Measurements from ENCODE around the gene SAG. TPM values are rescaled to one million over a fixed set of nuclear protein-coding genes. Genes with fewer than 3 reads are reported as not detected.
A peak's percentile ranks its signal among the peaks of the same experiment; 100 is the strongest.

Gene SAG
- total RNA-seq, 2 experiments from 2014 or later = not detected

DNA sequence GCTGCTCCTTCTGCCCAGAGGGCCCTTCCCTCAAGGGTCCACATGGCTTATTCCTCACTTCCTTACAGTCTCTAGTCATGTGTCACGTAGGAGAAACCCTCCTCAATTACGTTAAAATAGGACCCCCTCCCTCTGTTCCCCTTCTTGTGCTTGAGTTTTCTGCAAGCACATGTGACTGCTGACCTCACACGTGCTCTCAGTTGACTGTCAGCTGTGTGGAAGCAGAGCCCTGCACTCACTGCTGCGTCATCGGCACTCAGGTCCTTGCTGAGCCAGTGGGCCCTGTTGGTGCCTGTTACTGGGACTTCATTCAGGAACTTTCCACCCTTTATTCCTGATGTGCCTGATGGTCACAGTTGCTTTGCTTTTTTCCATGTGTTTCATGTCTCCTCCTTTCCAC lies 45.1 kb upstream of the SAG start:
- TF ChIP-seq, protein P1, sequence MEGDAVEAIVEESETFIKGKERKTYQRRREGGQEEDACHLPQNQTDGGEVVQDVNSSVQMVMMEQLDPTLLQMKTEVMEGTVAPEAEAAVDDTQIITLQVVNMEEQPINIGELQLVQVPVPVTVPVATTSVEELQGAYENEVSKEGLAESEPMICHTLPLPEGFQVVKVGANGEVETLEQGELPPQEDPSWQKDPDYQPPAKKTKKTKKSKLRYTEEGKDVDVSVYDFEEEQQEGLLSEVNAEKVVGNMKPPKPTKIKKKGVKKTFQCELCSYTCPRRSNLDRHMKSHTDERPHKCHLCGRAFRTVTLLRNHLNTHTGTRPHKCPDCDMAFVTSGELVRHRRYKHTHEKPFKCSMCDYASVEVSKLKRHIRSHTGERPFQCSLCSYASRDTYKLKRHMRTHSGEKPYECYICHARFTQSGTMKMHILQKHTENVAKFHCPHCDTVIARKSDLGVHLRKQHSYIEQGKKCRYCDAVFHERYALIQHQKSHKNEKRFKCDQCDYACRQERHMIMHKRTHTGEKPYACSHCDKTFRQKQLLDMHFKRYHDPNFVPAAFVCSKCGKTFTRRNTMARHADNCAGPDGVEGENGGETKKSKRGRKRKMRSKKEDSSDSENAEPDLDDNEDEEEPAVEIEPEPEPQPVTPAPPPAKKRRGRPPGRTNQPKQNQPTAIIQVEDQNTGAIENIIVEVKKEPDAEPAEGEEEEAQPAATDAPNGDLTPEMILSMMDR (IDR thresholded peaks at IDR 0.05) = no peak
- H3K4me1 Mint-ChIP-seq (ENCODE audit: low read depth) = peaks cover 54% of the 10 kb centered on the region
- CTCF ChIA-PET = interaction anchor here (6.2 kb wide), 1 partner anchor 9 kb away, joined by 30 read pairs; the partner anchor contains the start of gene ATG16L1
- intact Hi-C loops (cut with micrococcal nuclease) = no loop called here
- POLR2A ChIA-PET = interaction anchor here (1.9 kb wide), 1 partner anchor 8 kb away, joined by 11 read pairs; no protein-coding TSS in a partner anchor
- H3K27me3 Mint-ChIP-seq = no peaks in the 10 kb centered on the region
- peaks cover 63% of the 10 kb centered on the region for H3K36me3 Mint-ChIP-seq (ENCODE audit: low read depth)
- no peak for ATAC-seq
- no peaks in the 10 kb centered on the region for H3K9me3 Mint-ChIP-seq
- no peak for DNase-seq
- H3K27ac Mint-ChIP-seq = peak overlapping the region; percentile 55
- no peak overlapping the region for H3K4me3 Mint-ChIP-seq

DNA sequence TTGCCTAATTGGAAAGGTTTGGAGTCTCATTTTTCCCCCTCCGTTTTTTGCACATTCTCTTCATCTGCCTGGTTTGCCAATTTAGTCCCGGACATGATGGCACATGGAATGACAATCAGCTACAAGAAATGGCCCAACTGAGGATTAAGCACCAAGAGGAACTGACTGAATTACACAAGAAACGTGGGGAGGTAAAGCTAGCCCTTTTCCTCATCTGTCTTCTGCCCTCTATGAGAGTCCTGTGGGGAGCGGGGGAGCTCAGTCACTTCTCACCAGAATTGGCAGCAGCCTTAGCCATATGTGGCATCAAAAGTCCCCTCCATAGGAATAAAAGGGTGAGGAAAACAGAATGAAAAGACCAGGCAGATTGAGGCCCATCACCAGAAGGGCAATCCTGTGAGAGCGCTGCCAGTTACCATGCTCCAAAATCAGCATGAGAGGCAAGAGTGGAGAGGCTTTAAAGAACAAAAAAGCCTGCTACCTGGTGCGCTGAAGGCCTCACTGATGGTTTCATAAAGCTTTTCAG lies 44.5 kb upstream of the SAG start:
- CTCF ChIA-PET = interaction anchor here (6.2 kb wide), 1 partner anchor 10 kb away, joined by 30 read pairs; the partner anchor contains the start of gene ATG16L1
- Mint-ChIP-seq H3K4me1 (ENCODE audit: low read depth) (peaks cover 57% of the 10 kb centered on the region), H3K9me3 (no peaks in the 10 kb centered on the region), H3K27me3 (no peaks in the 10 kb centered on the region), H3K36me3 (ENCODE audit: low read depth) (peaks cover 63% of the 10 kb centered on the region), H3K4me3 (no peak overlapping the region), H3K27ac (peak overlapping the region; percentile 55)
- ATAC-seq (no peak), DNase-seq (no peak)
- POLR2A ChIA-PET = interaction anchor here (1.3 to 1.9 kb wide), 2 partner anchors 9 to 94 kb away, joined by 5 to 11 read pairs; no protein-coding TSS in a partner anchor
- intact Hi-C loops (cut with micrococcal nuclease) = no loop called here
- TF ChIP-seq, protein P1 (IDR thresholded peaks at IDR 0.05) = no peak

DNA sequence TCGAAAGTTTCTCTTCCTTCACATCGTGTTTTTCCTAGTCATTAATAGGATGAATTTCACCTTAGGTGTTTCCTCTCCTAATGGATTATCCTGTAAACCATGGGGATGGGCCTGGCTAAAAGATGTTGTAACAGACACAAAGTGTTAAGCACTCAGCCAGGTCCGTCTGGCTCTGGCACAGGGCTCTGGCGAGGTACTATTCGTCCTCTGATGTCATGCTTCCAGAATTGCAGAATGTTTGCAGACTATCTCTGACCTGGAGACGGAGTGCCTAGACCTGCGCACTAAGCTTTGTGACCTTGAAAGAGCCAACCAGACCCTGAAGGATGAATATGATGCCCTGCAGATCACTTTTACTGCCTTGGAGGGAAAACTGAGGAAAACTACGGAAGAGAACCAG lies 42.9 kb upstream of the SAG start:
- ATAC-seq (no peak), DNase-seq (no peak)
- Mint-ChIP-seq H3K4me3 (no peak overlapping the region), H3K27me3 (no peaks in the 10 kb centered on the region), H3K9me3 (no peaks in the 10 kb centered on the region), H3K27ac (peak overlapping the region; percentile 44), H3K4me1 (ENCODE audit: low read depth) (peaks cover 61% of the 10 kb centered on the region), H3K36me3 (ENCODE audit: low read depth) (peaks cover 67% of the 10 kb centered on the region)
- TF ChIP-seq, protein P1 (IDR thresholded peaks at IDR 0.05) = no peak
- intact Hi-C loops (cut with micrococcal nuclease) = no loop called here
- ChIA-PET CTCF (interaction anchor here (6.2 kb wide), 1 partner anchor 12 kb away, joined by 30 read pairs; the partner anchor contains the start of gene ATG16L1), POLR2A (interaction anchor here (0.9 to 1.4 kb wide), 4 partner anchors 11 to 714 kb away, joined by 3 to 5 read pairs (median 3); partner anchors contain the start of genes ATG16L1 and EIF4E2)

DNA sequence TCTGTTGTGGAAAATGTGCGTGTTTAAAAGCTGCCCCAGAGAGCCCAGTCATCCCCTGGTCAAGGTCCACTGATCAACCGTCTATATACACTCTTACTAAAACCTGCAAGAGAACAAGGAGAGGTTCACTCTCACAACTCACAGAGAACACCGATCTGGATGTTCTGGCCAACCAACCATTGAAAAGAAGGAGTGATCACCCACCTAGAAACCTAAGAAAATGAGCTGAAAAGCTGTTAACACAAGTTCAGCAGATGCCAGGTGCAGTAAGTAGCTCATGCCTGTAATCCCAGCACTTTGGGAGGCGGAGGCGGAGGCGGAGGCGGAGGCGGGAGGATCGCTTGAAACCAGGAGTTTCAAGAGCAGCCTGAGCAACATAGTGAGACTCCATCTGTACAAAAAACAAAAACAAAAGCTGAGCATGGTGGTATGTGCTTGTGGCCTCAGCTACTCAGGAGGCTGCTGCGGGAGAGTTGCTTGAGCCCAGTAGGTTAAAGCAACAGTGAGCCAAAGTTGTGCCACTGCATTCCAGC lies 41.7 kb upstream of the SAG start:
- no peaks in the 10 kb centered on the region for H3K9me3 Mint-ChIP-seq
- no peak for ATAC-seq
- intact Hi-C loops (cut with micrococcal nuclease) = no loop called here
- POLR2A ChIA-PET = interaction anchor here (3.0 kb wide), 1 partner anchor 14 kb away, joined by 22 read pairs; the partner anchor contains the start of gene ATG16L1
- no peak overlapping the region for H3K4me3 Mint-ChIP-seq
- H3K27me3 Mint-ChIP-seq = no peaks in the 10 kb centered on the region
- no peak for DNase-seq
- TF ChIP-seq, protein P1 (IDR thresholded peaks at IDR 0.05) = no peak
- peaks cover 63% of the 10 kb centered on the region for H3K4me1 Mint-ChIP-seq (ENCODE audit: low read depth)
- peaks cover 74% of the 10 kb centered on the region for H3K36me3 Mint-ChIP-seq (ENCODE audit: low read depth)
- CTCF ChIA-PET = interaction anchor here (6.2 kb wide), 1 partner anchor 13 kb away, joined by 30 read pairs; the partner anchor contains the start of gene ATG16L1
- peak overlapping the region; percentile 95 for H3K27ac Mint-ChIP-seq

DNA sequence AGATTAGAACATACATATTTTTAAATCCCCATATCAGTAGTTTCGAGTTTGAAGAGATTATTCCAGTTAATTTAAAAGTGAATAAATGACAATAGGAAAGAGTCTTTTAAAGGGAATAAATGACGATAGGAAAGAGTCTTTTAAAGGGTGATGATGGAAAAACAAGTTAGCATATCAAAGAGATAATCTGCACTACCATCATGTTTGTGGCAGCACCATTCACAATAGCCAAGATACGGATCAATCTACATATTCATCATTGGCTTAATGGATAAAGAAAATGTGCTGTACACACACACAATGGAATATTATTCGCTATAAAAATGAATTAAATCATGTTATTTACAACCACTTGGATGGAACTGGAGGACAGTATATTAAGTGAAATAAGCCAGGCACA lies 41.1 kb upstream of the SAG start:
- intact Hi-C loops (cut with micrococcal nuclease) = no loop called here
- H3K4me3 Mint-ChIP-seq = no peak overlapping the region
- peaks cover 73% of the 10 kb centered on the region for H3K36me3 Mint-ChIP-seq (ENCODE audit: low read depth)
- no peaks in the 10 kb centered on the region for H3K9me3 Mint-ChIP-seq
- ATAC-seq (no peak), DNase-seq (no peak)
- peak overlapping the region; percentile 95 for H3K27ac Mint-ChIP-seq
- TF ChIP-seq, protein P1 (IDR thresholded peaks at IDR 0.05) = no peak
- H3K27me3 Mint-ChIP-seq = no peaks in the 10 kb centered on the region
- ChIA-PET CTCF (interaction anchor here (6.2 kb wide), 1 partner anchor 13 kb away, joined by 30 read pairs; the partner anchor contains the start of gene ATG16L1), POLR2A (interaction anchor here (1.8 to 3.0 kb wide), 2 partner anchors 10 to 15 kb away, joined by 6 to 22 read pairs; partner anchors contain the start of gene ATG16L1)
- H3K4me1 Mint-ChIP-seq (ENCODE audit: low read depth) = peaks cover 62% of the 10 kb centered on the region
